OCI-LY1 (cell line): ENCODE results near the gene GLRB.

Source experiments
- H2AFZ ChIP-seq: fragments of 200-600 bp; sonication (generic), shearing (Covaris generic); 2 replicates; pipeline ENCODE4 v1.6.0; 2014; ENCODE audit warnings: antibody characterized with exemption, mild to moderate bottlenecking, low read length
- H3F3A ChIP-seq: fragments of 200-600 bp; sonication (generic), shearing (Covaris generic); 2 replicates; pipeline ENCODE4 v1.6.0; 2014; ENCODE audit warnings: mild to moderate bottlenecking, antibody characterized with exemption, low read length, moderate library complexity; ENCODE audit not compliant: insufficient read depth
- H3K27ac ChIP-seq: fragments of 200-600 bp; sonication (generic); 2 replicates; pipeline ENCODE4 v1.5.1; 2014; ENCODE audit warnings: low read length, mixed run types, mild to moderate bottlenecking, low read depth; ENCODE audit not compliant: poor library complexity, severe bottlenecking
- H3K27me3 ChIP-seq: fragments of 200-600 bp; sonication (generic); 2 replicates; pipeline ENCODE4 v1.6.0; 2014; ENCODE audit warnings: antibody characterized with exemption, mild to moderate bottlenecking, low read length, moderate library complexity; ENCODE audit not compliant: insufficient read depth
- H3K36me3 ChIP-seq: fragments of 200-600 bp; sonication (generic); 2 replicates; pipeline ENCODE4 v1.6.1; 2014; ENCODE audit warnings: mild to moderate bottlenecking, antibody characterized with exemption, low read length, moderate library complexity, mixed read lengths; ENCODE audit not compliant: insufficient read depth
- H3K4me1 ChIP-seq: fragments of 200-600 bp; sonication (generic); 2 replicates; pipeline ENCODE4 v1.5.1; 2014; ENCODE audit warnings: mild to moderate bottlenecking, low read length, moderate library complexity; ENCODE audit not compliant: insufficient read depth, severe bottlenecking
- H3K4me2 ChIP-seq: fragments of 200-600 bp; sonication (generic), shearing (Covaris generic); 2 replicates; pipeline ENCODE4 v1.6.1; 2014; ENCODE audit warnings: low read length
- H3K4me3 ChIP-seq: fragments of 200-600 bp; sonication (generic); 2 replicates; pipeline ENCODE4 v1.5.1; 2014; ENCODE audit warnings: low read length, low read depth, mild to moderate bottlenecking, mixed read lengths; ENCODE audit not compliant: poor library complexity, severe bottlenecking
- H3K79me2 ChIP-seq: fragments of 200-600 bp; shearing (Covaris generic); 2 replicates; pipeline ENCODE4 v1.6.1; 2016; ENCODE audit warnings: mixed run types, low read length, mixed read lengths; ENCODE audit not compliant: insufficient read depth
- H3K9ac ChIP-seq: fragments of 200-600 bp; sonication (generic), shearing (Covaris generic); 2 replicates; pipeline ENCODE4 v1.6.1; 2014; ENCODE audit warnings: mild to moderate bottlenecking, low read length, mixed read lengths
- H3K9me2 ChIP-seq: fragments of 200-600 bp; sonication (generic), shearing (Covaris generic); 2 replicates; pipeline ENCODE4 v1.6.1; 2014; ENCODE audit warnings: low read depth, mild to moderate bottlenecking, low read length, mixed read lengths
- H3K9me3 ChIP-seq: fragments of 200-600 bp; shearing (Covaris generic); 2 replicates; pipeline ENCODE4 v1.6.1; 2014; ENCODE audit warnings: low read length, mixed read lengths
- H4K20me1 ChIP-seq: fragments of 200-600 bp; sonication (generic), shearing (Covaris generic); 2 replicates; pipeline ENCODE4 v1.6.0; 2016; ENCODE audit warnings: mild to moderate bottlenecking, low read length; ENCODE audit not compliant: insufficient read depth
- EZH2 ChIP-seq: fragments of 200-600 bp; sonication (generic), shearing (Covaris generic); IDR thresholded peaks from 2 replicates; pipeline ENCODE4 v1.8.0; 2017; ENCODE audit warnings: borderline replicate concordance, mixed run types, mild to moderate bottlenecking, antibody characterized with exemption, low read length, moderate library complexity, mixed read lengths
- TF ChIP-seq, protein P1 (sequence below): fragments of 200-600 bp; sonication (generic), shearing (Covaris generic); IDR thresholded peaks from 2 replicates; pipeline ENCODE4 v1.5.1; 2017; ENCODE audit warnings: mild to moderate bottlenecking, antibody characterized with exemption, low read length, moderate library complexity, mixed read lengths

Gene GLRB

DNA sequence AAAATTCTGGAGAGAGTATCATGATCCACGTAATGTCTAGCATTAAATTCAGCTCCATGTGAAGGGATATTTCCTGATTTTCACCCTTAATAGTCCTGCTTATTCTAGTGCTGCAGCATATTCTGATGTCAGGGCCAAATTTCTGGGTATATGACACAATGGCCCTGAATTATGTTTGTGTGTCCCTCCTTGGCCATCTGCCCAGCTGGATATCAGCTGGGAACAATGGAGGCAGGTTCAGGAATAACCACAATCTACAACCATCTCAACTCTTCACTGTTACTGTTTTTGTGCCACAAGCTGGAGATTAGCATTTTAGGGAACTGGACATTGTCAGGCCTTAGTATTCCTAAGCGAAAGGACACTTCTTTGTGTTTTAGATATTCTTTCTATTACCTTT lies 3.5 kb downstream of the GLRB start:
- H3K9me3 ChIP-seq, result no peaks in the 10 kb centered on the region
- H3K4me3 ChIP-seq, result no peak overlapping the region
- no peak overlapping the region for H3K4me2 ChIP-seq
- H3K27ac ChIP-seq, result no peak overlapping the region
- H3F3A ChIP-seq, result no peaks in the 10 kb centered on the region
- H3K9me2 ChIP-seq, result no peaks in the 10 kb centered on the region
- H3K79me2 ChIP-seq, result no peaks in the 10 kb centered on the region
- H3K27me3 ChIP-seq, result no peaks in the 10 kb centered on the region
- H4K20me1 ChIP-seq, result no peaks in the 10 kb centered on the region
- H3K9ac ChIP-seq, result no peak overlapping the region
- H2AFZ ChIP-seq, result no peak overlapping the region
- TF ChIP-seq, protein P1, sequence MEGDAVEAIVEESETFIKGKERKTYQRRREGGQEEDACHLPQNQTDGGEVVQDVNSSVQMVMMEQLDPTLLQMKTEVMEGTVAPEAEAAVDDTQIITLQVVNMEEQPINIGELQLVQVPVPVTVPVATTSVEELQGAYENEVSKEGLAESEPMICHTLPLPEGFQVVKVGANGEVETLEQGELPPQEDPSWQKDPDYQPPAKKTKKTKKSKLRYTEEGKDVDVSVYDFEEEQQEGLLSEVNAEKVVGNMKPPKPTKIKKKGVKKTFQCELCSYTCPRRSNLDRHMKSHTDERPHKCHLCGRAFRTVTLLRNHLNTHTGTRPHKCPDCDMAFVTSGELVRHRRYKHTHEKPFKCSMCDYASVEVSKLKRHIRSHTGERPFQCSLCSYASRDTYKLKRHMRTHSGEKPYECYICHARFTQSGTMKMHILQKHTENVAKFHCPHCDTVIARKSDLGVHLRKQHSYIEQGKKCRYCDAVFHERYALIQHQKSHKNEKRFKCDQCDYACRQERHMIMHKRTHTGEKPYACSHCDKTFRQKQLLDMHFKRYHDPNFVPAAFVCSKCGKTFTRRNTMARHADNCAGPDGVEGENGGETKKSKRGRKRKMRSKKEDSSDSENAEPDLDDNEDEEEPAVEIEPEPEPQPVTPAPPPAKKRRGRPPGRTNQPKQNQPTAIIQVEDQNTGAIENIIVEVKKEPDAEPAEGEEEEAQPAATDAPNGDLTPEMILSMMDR, result no peak
- TF ChIP-seq EZH2, result no peak
- no peaks in the 10 kb centered on the region for H3K36me3 ChIP-seq
- no peaks in the 10 kb centered on the region for H3K4me1 ChIP-seq

DNA sequence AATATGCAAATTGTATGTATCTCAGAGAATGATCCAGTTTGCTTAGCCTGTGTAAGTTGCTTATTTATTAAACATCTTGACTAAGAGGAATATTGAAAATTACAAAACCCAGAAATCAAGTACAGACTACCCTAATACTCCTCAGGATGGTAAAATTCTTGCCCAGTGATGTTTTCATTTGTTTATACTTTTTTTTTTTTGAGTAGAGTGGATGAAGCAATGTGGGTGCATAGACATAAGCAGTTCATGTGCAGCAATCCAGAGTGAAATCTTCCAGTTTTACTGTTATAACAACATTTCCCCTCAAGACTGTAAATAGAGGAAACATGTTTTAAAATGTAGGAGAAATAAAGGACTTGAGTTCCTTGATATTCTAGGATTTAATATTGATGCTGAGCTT lies 4.7 kb downstream of the GLRB start:
- H3F3A ChIP-seq, result no peaks in the 10 kb centered on the region
- TF ChIP-seq EZH2, result no peak
- TF ChIP-seq, protein P1, result no peak

DNA sequence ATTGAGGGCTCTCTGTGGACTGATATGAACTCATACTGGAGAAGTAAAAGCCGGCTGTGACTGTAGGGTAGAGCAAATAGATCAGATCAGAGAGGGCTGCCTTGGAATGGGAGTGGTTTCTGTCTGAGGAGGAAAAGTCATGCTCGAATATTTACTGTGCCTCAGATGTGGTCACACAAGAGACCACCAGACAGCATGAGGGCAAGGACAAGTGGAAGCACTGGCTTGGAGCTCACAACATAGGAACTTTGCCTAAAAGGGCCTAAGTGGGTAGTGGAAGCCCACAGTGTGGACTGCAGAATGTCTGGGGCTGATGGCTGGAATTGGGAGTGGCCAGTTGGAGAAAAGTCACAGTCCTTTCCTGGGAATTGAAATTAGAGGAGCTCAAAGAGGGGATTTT lies 19.8 kb downstream of the GLRB start:
- Histone ChIP-seq H3K79me2 (no peaks in the 10 kb centered on the region), H4K20me1 (no peaks in the 10 kb centered on the region), H2AFZ (no peak overlapping the region), H3K9me2 (no peaks in the 10 kb centered on the region), H3K27me3 (no peaks in the 10 kb centered on the region), H3K4me1 (no peaks in the 10 kb centered on the region), H3K9me3 (no peaks in the 10 kb centered on the region), H3K36me3 (no peaks in the 10 kb centered on the region), H3K4me3 (no peak overlapping the region), H3K9ac (no peak overlapping the region), H3K4me2 (no peak overlapping the region), H3K27ac (no peak overlapping the region), H3F3A (no peaks in the 10 kb centered on the region)
- no peak for TF ChIP-seq EZH2
- TF ChIP-seq, protein P1, result no peak

More for the DNA sequence above, 4.7 kb downstream of the GLRB start:
- H4K20me1 ChIP-seq, result no peaks in the 10 kb centered on the region
- no peak overlapping the region for H3K4me3 ChIP-seq
- no peak overlapping the region for H2AFZ ChIP-seq
- H3K9ac ChIP-seq, result no peak overlapping the region
- no peaks in the 10 kb centered on the region for H3K4me1 ChIP-seq
- no peak overlapping the region for H3K4me2 ChIP-seq
- no peaks in the 10 kb centered on the region for H3K9me3 ChIP-seq
- no peaks in the 10 kb centered on the region for H3K27me3 ChIP-seq
- no peaks in the 10 kb centered on the region for H3K79me2 ChIP-seq
- no peak overlapping the region for H3K27ac ChIP-seq
- no peaks in the 10 kb centered on the region for H3K9me2 ChIP-seq
- H3K36me3 ChIP-seq, result no peaks in the 10 kb centered on the region
